NT2/D1 (cell line): ENCODE results near the gene CNN2.

ENCODE experiments used
- DNase-seq: peaks from one replicate; pipeline ENCODE4 v3.0.0-alpha.2; 2011; ENCODE audit warnings: low read depth, low spot score
- H3K27me3 ChIP-seq: 2 replicates; pipeline ENCODE4 v1.6.0; 2011; ENCODE audit warnings: mild to moderate bottlenecking; ENCODE audit not compliant: insufficient read length, insufficient read depth
- H3K36me3 ChIP-seq: 2 replicates; pipeline ENCODE4 v1.6.1; 2011; ENCODE audit warnings: mild to moderate bottlenecking, low read length, mixed read lengths; ENCODE audit not compliant: insufficient read depth, insufficient read length
- H3K4me1 ChIP-seq: 2 replicates; pipeline ENCODE4 v1.5.1; 2011; ENCODE audit not compliant: insufficient read depth, insufficient read length
- H3K4me3 ChIP-seq: 2 replicates; pipeline ENCODE4 v1.5.1; 2011; ENCODE audit warnings: low read depth; ENCODE audit not compliant: insufficient read length
- H3K9ac ChIP-seq: 2 replicates; pipeline ENCODE4 v1.6.0; 2011; ENCODE audit warnings: low read depth; ENCODE audit not compliant: insufficient read length
- H3K9me3 ChIP-seq: 2 replicates; pipeline ENCODE4 v1.5.1; 2011; ENCODE audit warnings: mild to moderate bottlenecking, low read length; ENCODE audit not compliant: insufficient read depth
- SUZ12 ChIP-seq: IDR thresholded peaks from 2 replicates; pipeline ENCODE4 v1.6.1; 2011; ENCODE audit not compliant: insufficient read length, insufficient read depth; ENCODE audit errors: extremely low read depth
- YY1 ChIP-seq: IDR thresholded peaks from 2 replicates; pipeline ENCODE4 v1.6.1; 2011; ENCODE audit not compliant: insufficient read length, insufficient read depth
- ZNF274 ChIP-seq: IDR thresholded peaks from 2 replicates; pipeline ENCODE4 v1.6.1; 2011; ENCODE audit warnings: mild to moderate bottlenecking, low read depth, low read length

The CNN2 gene

GRCh38 chr19:1046117-1046626, 19.8 kb downstream of the CNN2 start:
- DNase-seq = no peak
- no peak overlapping the region for H3K9ac ChIP-seq
- H3K36me3 ChIP-seq = peaks cover 8% of the 10 kb centered on the region
- no peak overlapping the region for H3K4me3 ChIP-seq
- TF ChIP-seq YY1 (no peak), SUZ12 (no peak), ZNF274 (no peak)
- peaks cover 12% of the 10 kb centered on the region for H3K4me1 ChIP-seq
- H3K9me3 ChIP-seq = no peaks in the 10 kb centered on the region; the same call in 1 of the 2 replicates
- H3K27me3 ChIP-seq = no peaks in the 10 kb centered on the region

- no peak for DNase-seq
- H3K9me3 ChIP-seq = no peaks in the 10 kb centered on the region; the same call in 1 of the 2 replicates
- no peak overlapping the region for H3K9ac ChIP-seq
- TF ChIP-seq ZNF274 = no peak
- no peak for TF ChIP-seq YY1
- no peak for TF ChIP-seq SUZ12
- peaks cover 7% of the 10 kb centered on the region for H3K4me1 ChIP-seq
- no peak overlapping the region for H3K4me3 ChIP-seq
- peaks cover 8% of the 10 kb centered on the region for H3K36me3 ChIP-seq
- H3K27me3 ChIP-seq = no peaks in the 10 kb centered on the region
Observed at GRCh38 chr19:1046836-1047695, 20.7 kb downstream of the CNN2 start.

GRCh38 chr19:1047696-1048147, 21.3 kb downstream of the CNN2 start:
- Histone ChIP-seq H3K4me1 (peaks cover 6% of the 10 kb centered on the region), H3K4me3 (no peak overlapping the region), H3K36me3 (peaks cover 4% of the 10 kb centered on the region), H3K9ac (no peak overlapping the region), H3K27me3 (no peaks in the 10 kb centered on the region), H3K9me3 (no peaks in the 10 kb centered on the region; the same call in 1 of the 2 replicates)
- no peak for TF ChIP-seq ZNF274
- no peak for TF ChIP-seq YY1
- TF ChIP-seq SUZ12 = no peak
- DNase-seq = no peak

- TF ChIP-seq SUZ12 (no peak), ZNF274 (no peak), YY1 (no peak)
- Histone ChIP-seq H3K4me3 (no peak overlapping the region), H3K9ac (no peak overlapping the region), H3K27me3 (no peaks in the 10 kb centered on the region), H3K4me1 (peaks cover 2% of the 10 kb centered on the region), H3K9me3 (peaks cover under 1% of the 10 kb centered on the region; the same call in 1 of the 2 replicates), H3K36me3 (peaks cover 2% of the 10 kb centered on the region)
- no peak for DNase-seq
Observed at GRCh38 chr19:1049106-1049505, 22.7 kb downstream of the CNN2 start.

- H3K27me3 ChIP-seq = no peaks in the 10 kb centered on the region
- DNase-seq = no peak
- peaks cover 2% of the 10 kb centered on the region for H3K4me1 ChIP-seq
- H3K36me3 ChIP-seq = peaks cover 9% of the 10 kb centered on the region
- TF ChIP-seq ZNF274 (no peak), YY1 (no peak), SUZ12 (no peak)
- no peak overlapping the region for H3K4me3 ChIP-seq
- H3K9ac ChIP-seq = no peak overlapping the region
- peaks cover 8% of the 10 kb centered on the region; the same call in 1 of the 2 replicates for H3K9me3 ChIP-seq
Observed at GRCh38 chr19:1049800-1050199, 23.4 kb downstream of the CNN2 start.

- DNase-seq = no peak
Observed at GRCh38 chr19:1050989-1051788, 24.8 kb downstream of the CNN2 start.

GRCh38 chr19:1051791-1052190, 25.4 kb downstream of the CNN2 start:
- Histone ChIP-seq H3K4me1 (peaks cover 2% of the 10 kb centered on the region), H3K4me3 (no peak overlapping the region), H3K36me3 (peaks cover 13% of the 10 kb centered on the region), H3K27me3 (no peaks in the 10 kb centered on the region), H3K9ac (no peak overlapping the region), H3K9me3 (peaks cover 27% of the 10 kb centered on the region)
- DNase-seq = no peak
- no peak for TF ChIP-seq ZNF274
- no peak for TF ChIP-seq SUZ12
- no peak for TF ChIP-seq YY1

More at GRCh38 chr19:1050989-1051788, 24.8 kb downstream of the CNN2 start:
- Histone ChIP-seq H3K9me3 (peaks cover 21% of the 10 kb centered on the region; the same call in 1 of the 2 replicates), H3K27me3 (no peaks in the 10 kb centered on the region), H3K4me3 (no peak overlapping the region), H3K4me1 (peaks cover 2% of the 10 kb centered on the region), H3K9ac (no peak overlapping the region), H3K36me3 (peaks cover 13% of the 10 kb centered on the region)
- TF ChIP-seq ZNF274 (no peak), SUZ12 (no peak), YY1 (no peak)
